H1 (cell line): ENCODE results near the gene MEST. TPM values are rescaled to one million over a fixed set of nuclear protein-coding genes. Genes with fewer than 3 reads are reported as not detected.

ENCODE experiments used
- CTCF ChIA-PET: fragments of 300-600 bp; sonication (Branson Sonifier 250); formaldehyde crosslinking; loops from one replicate; lab custom pipeline; 2021; ENCODE audit not compliant: partially characterized antibody; lab: Charles Lee
- POLR2A ChIA-PET: fragments of 300-600 bp; sonication (Branson Sonifier 250); formaldehyde crosslinking; loops from one replicate; lab custom pipeline; 2021; ENCODE audit warnings: inconsistent platforms; ENCODE audit not compliant: partially characterized antibody; lab: Charles Lee
- DNase-seq, 2 experiments: peaks; one replicate each; pipeline versions ENCODE4 v3.0.0 to v3.0.0-alpha.2; 2010 to 2022; ENCODE audit warnings: low spot score in 2 of 2, low read depth in 1 of 2, mixed read lengths in 1 of 2
- FAIRE-seq: peaks from 2 replicates; lab custom pipeline; 2011; peaks lifted over from hg19 to GRCh38; lab: Jason Lieb, UNC
- H2AFZ ChIP-seq: 2 replicates; pipeline ENCODE4 v1.8.1; 2012; ENCODE audit warnings: low read length, inconsistent platforms
- H2AK5ac ChIP-seq: 2 replicates; pipeline ENCODE4 v1.6.1; 2013; ENCODE audit warnings: low read depth, low read length
- H2BK120ac ChIP-seq: replicated peaks from 2 replicates; pipeline ENCODE3; 2013; ENCODE audit warnings: low read depth, low read length, inconsistent platforms
- H2BK12ac ChIP-seq: 2 replicates; pipeline ENCODE4 v1.6.1; 2013; ENCODE audit warnings: low read depth, low read length
- H2BK15ac ChIP-seq: 2 replicates; pipeline ENCODE4 v1.6.1; 2013; ENCODE audit warnings: low read length
- H2BK20ac ChIP-seq: 2 replicates; pipeline ENCODE4 v1.6.1; 2013; ENCODE audit warnings: low read length
- H2BK5ac ChIP-seq: 2 replicates; pipeline ENCODE4 v1.6.1; 2013; ENCODE audit warnings: low read depth, low read length
- H3K14ac ChIP-seq: 2 replicates; pipeline ENCODE4 v1.6.1; 2013; ENCODE audit warnings: inconsistent platforms; ENCODE audit not compliant: insufficient read length
- H3K18ac ChIP-seq: 2 replicates; pipeline ENCODE4 v1.6.1; 2013; ENCODE audit warnings: low read length; ENCODE audit errors: extremely low read depth
- H3K23ac ChIP-seq: 2 replicates; pipeline ENCODE4 v1.6.1; 2013; ENCODE audit warnings: inconsistent platforms; ENCODE audit not compliant: insufficient read length
- H3K23me2 ChIP-seq: 2 replicates; pipeline ENCODE4 v1.6.1; 2013; ENCODE audit warnings: low read depth, low read length
- H3K27ac ChIP-seq: 2 replicates; pipeline ENCODE4 v1.6.1; 2011; ENCODE audit warnings: low read depth, low read length, inconsistent platforms
- H3K27me3 ChIP-seq, 4 experiments: replicated peaks in 1 of 4; 1 replicate in 1 of 4; 2 replicates in 3 of 4; pipeline versions ENCODE4 v1.6.1 to v1.8.1; 2011 to 2013; ENCODE audit warnings: low read length in 3 of 4, mild to moderate bottlenecking in 3 of 4, inconsistent platforms in 2 of 4, mixed read lengths in 2 of 4, moderate library complexity in 1 of 4; ENCODE audit not compliant: control insufficient read depth in 3 of 4, insufficient read depth in 3 of 4; ENCODE audit errors: extremely low read depth in 1 of 4
- H3K36me3 ChIP-seq, 4 experiments: 2 replicates each; pipeline versions ENCODE4 v1.6.1 to v1.8.1; 2011 to 2013; ENCODE audit warnings: mild to moderate bottlenecking in 4 of 4, low read length in 3 of 4, moderate library complexity in 2 of 4, control low read depth in 1 of 4, inconsistent platforms in 1 of 4; ENCODE audit not compliant: insufficient read depth in 4 of 4, control insufficient read depth in 2 of 4
- H3K4ac ChIP-seq: replicated peaks from 2 replicates; pipeline ENCODE3; 2013; ENCODE audit warnings: low read length, low read depth, mixed read lengths, inconsistent platforms; ENCODE audit not compliant: insufficient read length
- H3K4me1 ChIP-seq, 4 experiments: replicated peaks in 1 of 4; 1 replicate in 1 of 4; 2 replicates in 3 of 4; pipeline versions ENCODE4 v1.6.1 to v1.8.1; 2011 to 2013; ENCODE audit warnings: low read length in 3 of 4, inconsistent platforms in 2 of 4, mixed read lengths in 1 of 4; ENCODE audit not compliant: insufficient read depth in 4 of 4, control insufficient read depth in 3 of 4
- H3K4me2 ChIP-seq, 2 experiments: 2 replicates each; pipeline versions ENCODE4 v1.6.1 to v1.8.1; 2011 to 2013; ENCODE audit warnings: low read depth in 2 of 2, low read length in 2 of 2, control low read depth in 1 of 2, inconsistent platforms in 1 of 2, mild to moderate bottlenecking in 1 of 2; ENCODE audit not compliant: insufficient read depth in 1 of 2
- H3K4me3 ChIP-seq, 4 experiments: fragments of 200-600, 300-600 bp in 1 of 4; sonication (generic), shearing (Covaris generic), sonication (Bioruptor Twin) in 1 of 4; 2 replicates each; pipeline versions ENCODE4 v1.5.1 to v1.8.1; 2011 to 2016; ENCODE audit warnings: low read length in 4 of 4, low read depth in 3 of 4, control low read depth in 2 of 4, inconsistent platforms in 2 of 4, mild to moderate bottlenecking in 2 of 4, mixed read lengths in 1 of 4, moderate library complexity in 1 of 4; ENCODE audit not compliant: insufficient read depth in 2 of 4; ENCODE audit errors: extremely low read depth in 1 of 4
- H3K56ac ChIP-seq: replicated peaks from 2 replicates; pipeline ENCODE3; 2013; ENCODE audit warnings: low read depth, mild to moderate bottlenecking, mixed read lengths, low read length, inconsistent platforms; ENCODE audit not compliant: insufficient read length
- H3K79me1 ChIP-seq: 2 replicates; pipeline ENCODE4 v1.6.1; 2013; ENCODE audit warnings: low read depth, low read length, control low read depth
- H3K79me2 ChIP-seq, 2 experiments: 2 replicates each; pipeline versions ENCODE4 v1.6.1 to v1.8.1; 2012 to 2013; ENCODE audit warnings: low read length in 2 of 2, mild to moderate bottlenecking in 2 of 2, inconsistent platforms in 1 of 2; ENCODE audit not compliant: insufficient read depth in 2 of 2, control insufficient read depth in 1 of 2
- H3K9ac ChIP-seq, 4 experiments: replicated peaks in 1 of 4; 1 replicate in 1 of 4; 2 replicates in 3 of 4; pipeline versions ENCODE4 v1.6.1 to v1.8.1; 2011 to 2013; ENCODE audit warnings: low read depth in 3 of 4, low read length in 3 of 4, control low read depth in 2 of 4, mild to moderate bottlenecking in 2 of 4, moderate library complexity in 2 of 4, inconsistent platforms in 1 of 4; ENCODE audit errors: extremely low read depth in 1 of 4
- H3K9me3 ChIP-seq, 2 experiments: 2 replicates each; pipeline versions ENCODE4 v1.6.1 to v1.8.1; 2012 to 2013; ENCODE audit warnings: mild to moderate bottlenecking in 2 of 2, moderate library complexity in 2 of 2, control low read depth in 1 of 2, inconsistent platforms in 1 of 2, low read depth in 1 of 2, low read length in 1 of 2, mixed read lengths in 1 of 2; ENCODE audit not compliant: insufficient read depth in 2 of 2
- H4K20me1 ChIP-seq, 2 experiments: replicated peaks in 1 of 2; 2 replicates each; pipeline versions ENCODE3 to v1.8.1; 2011 to 2013; ENCODE audit warnings: inconsistent platforms in 2 of 2, low read length in 2 of 2, mild to moderate bottlenecking in 1 of 2; ENCODE audit not compliant: insufficient read depth in 2 of 2, control insufficient read depth in 1 of 2
- H4K5ac ChIP-seq: 2 replicates; pipeline ENCODE4 v1.6.1; 2013; ENCODE audit warnings: low read length, low read depth, mixed read lengths, inconsistent platforms; ENCODE audit not compliant: insufficient read length
- H4K8ac ChIP-seq: 2 replicates; pipeline ENCODE4 v1.8.0; 2013; ENCODE audit warnings: mild to moderate bottlenecking, moderate library complexity, low read length, inconsistent platforms; ENCODE audit not compliant: insufficient read depth; ENCODE audit errors: extremely low read depth
- H4K91ac ChIP-seq: replicated peaks from 2 replicates; pipeline ENCODE3; 2013; ENCODE audit warnings: low read length, mixed read lengths, inconsistent platforms; ENCODE audit not compliant: insufficient read length
- ASH2L ChIP-seq: fragments of 200-600, 300-600 bp; sonication (generic); IDR thresholded peaks from one replicate; pipeline ENCODE4 v1.7.1; 2017; ENCODE audit warnings: low read length
- CHD1 ChIP-seq: IDR thresholded peaks from 2 replicates; pipeline ENCODE4 v1.6.1; 2012; ENCODE audit warnings: low read depth, low read length, improper control_type of control experiment
- EZH2 ChIP-seq: fragments of 200-600 bp; sonication (generic); IDR thresholded peaks from 2 replicates; pipeline ENCODE4 v1.7.1; 2012; ENCODE audit warnings: low read depth, mild to moderate bottlenecking, moderate library complexity, low read length, inconsistent platforms; ENCODE audit not compliant: severe bottlenecking
- NANOG ChIP-seq: IDR thresholded peaks from 2 replicates; pipeline ENCODE4 v1.6.1; 2011; ENCODE audit warnings: low read length, low read depth, mild to moderate bottlenecking, inconsistent platforms; ENCODE audit not compliant: insufficient read depth, poor library complexity, severe bottlenecking
- NRF1 ChIP-seq: IDR thresholded peaks from 2 replicates; pipeline ENCODE4 v1.6.1; 2011; ENCODE audit warnings: mild to moderate bottlenecking, low read depth, low read length, improper control_type of control experiment
- RBBP5 ChIP-seq: IDR thresholded peaks from 2 replicates; pipeline ENCODE4 v1.7.1; 2012; ENCODE audit warnings: low read depth, mild to moderate bottlenecking, inconsistent platforms, low read length, moderate library complexity, borderline replicate concordance
- RNF2 ChIP-seq: fragments of 200-900, 300-1000 bp; sonication (generic); IDR thresholded peaks from 2 replicates; pipeline ENCODE4 v1.7.1; 2016; ENCODE audit warnings: borderline replicate concordance, low read depth, mild to moderate bottlenecking, antibody characterized with exemption, low read length; ENCODE audit not compliant: poor library complexity, severe bottlenecking; ENCODE audit errors: missing control alignments
- RXRA ChIP-seq: IDR thresholded peaks from 2 replicates; pipeline ENCODE4 v1.6.1; 2011; ENCODE audit warnings: low read depth, mild to moderate bottlenecking, low read length, moderate library complexity; ENCODE audit not compliant: insufficient read depth
- TAF1 ChIP-seq: IDR thresholded peaks from 2 replicates; pipeline ENCODE4 v1.6.1; 2011; ENCODE audit warnings: mild to moderate bottlenecking, low read depth, low read length
- TAF7 ChIP-seq: optimal IDR thresholded peaks from 2 replicates; pipeline ENCODE3; 2011; ENCODE audit warnings: low read depth, mild to moderate bottlenecking, inconsistent platforms, low read length, moderate library complexity, borderline replicate concordance
- WGBS, 2 experiments: shearing (Covaris generic) in 1 of 2; methylation state at CpG; one replicate each; pipeline versions ENCODE4 v1.1.6 to v1.1.7; 2013 to 2015; ENCODE audit warnings: low lambda C conversion rate in 2 of 2, mixed read lengths in 2 of 2, inconsistent platforms in 1 of 2, low coverage in 1 of 2, missing lambda C conversion rate in 1 of 2; ENCODE audit not compliant: insufficient replicate concordance in 2 of 2, insufficient coverage in 1 of 2, insufficient read length in 1 of 2; ENCODE audit errors: extremely low coverage in 1 of 2, missing lambda C conversion rate in 1 of 2; 5-methylcytosine and 5-hydroxymethylcytosine counted together
- polyA plus RNA-seq, 7 experiments: library from polyadenylated mRNA; depleted of rRNA in 3 of 7; stranded (reverse) in 5 of 7; unstranded in 2 of 7; fragments of >200 nt in 5 of 7; fragments of 200-250 nt in 2 of 7; gene quantifications; 1 replicate in 5 of 7; 2 replicates in 1 of 7; 4 replicates in 1 of 7; pipeline versions ENCODE4 v1.2.1 to v1.2.3, GENCODE V29; 2011 to 2013; ENCODE audit warnings: missing spikeins in 2 of 7, mixed read lengths in 2 of 7
- total RNA-seq: library from RNA; stranded (reverse); fragmentation: NEBNext Ultra II Directional; extraction: Animal tissue kit (Norgen Biotek cat#: 25700); gene quantifications from 2 replicates; pipeline ENCODE4 v1.2.1, GENCODE V29; 2021
- TF ChIP-seq, protein P1 (sequence below): IDR thresholded peaks from 2 replicates; pipeline ENCODE4 v1.6.1; 2012; ENCODE audit warnings: inconsistent platforms

Gene MEST
- total and polyA plus RNA-seq, 2 of the 8 experiments (the other 6 are each of a cell fraction or from before 2014, with no cell fraction given), result 176 to 269 TPM

DNA sequence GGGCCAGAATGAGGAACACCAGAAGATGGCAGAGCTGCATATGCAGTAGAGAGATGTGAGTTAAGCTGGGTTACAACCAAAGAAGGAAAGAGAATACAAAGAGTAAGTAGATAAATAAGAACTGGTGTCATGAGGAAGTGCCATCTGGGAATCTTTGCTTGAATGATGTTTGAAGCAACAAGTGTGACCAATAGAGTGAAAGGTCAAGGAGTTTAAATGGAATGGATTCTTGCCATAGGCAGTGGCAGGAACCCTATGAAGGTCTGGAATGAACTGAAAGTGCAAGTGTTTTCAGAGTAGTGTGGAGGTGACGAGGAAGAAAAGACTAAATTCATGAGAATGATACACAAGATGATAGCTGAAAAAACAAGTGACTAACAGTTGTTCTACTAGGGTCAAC, 21.6 kb downstream of the MEST start:
- no peak overlapping the region for H3K4ac ChIP-seq
- no peak overlapping the region for H3K4me3 ChIP-seq
- no peak overlapping the region for H2BK20ac ChIP-seq
- peaks cover 2 to 8% (median 5%) of the 10 kb centered on the region in 4 experiments; a peak in 6 of 8 replicates for H3K36me3 ChIP-seq
- H3K18ac ChIP-seq, result no peak overlapping the region
- H3K4me2 ChIP-seq, result no peak overlapping the region
- no peaks in the 10 kb centered on the region; the same call in 1 of the 2 replicates for H3K23me2 ChIP-seq
- no peak overlapping the region for H3K27ac ChIP-seq
- H3K79me2 ChIP-seq, result no peaks in the 10 kb centered on the region
- H3K9me3 ChIP-seq, result no peaks in the 10 kb centered on the region
- WGBS, 2 experiments, result 90% methylated on average over 1 of the region's 1 CpG; no CpG with 5 or more reads in 1 of the 2 experiments
- H4K91ac ChIP-seq, result no peak overlapping the region
- ChIA-PET POLR2A (no interaction called here), CTCF (interaction anchor here (1.0 kb wide), 1 partner anchor 245 kb away, joined by 3 read pairs; no protein-coding TSS in a partner anchor)
- H4K8ac ChIP-seq, result no peak overlapping the region
- no peak overlapping the region for H2AFZ ChIP-seq
- TF ChIP-seq EZH2 (no peak), NANOG (no peak), RXRA (no peak), NRF1 (no peak), ASH2L (no peak), RNF2 (no peak), TAF7 (no peak), CHD1 (no peak), RBBP5 (no peak), TAF1 (no peak)
- TF ChIP-seq, protein P1, sequence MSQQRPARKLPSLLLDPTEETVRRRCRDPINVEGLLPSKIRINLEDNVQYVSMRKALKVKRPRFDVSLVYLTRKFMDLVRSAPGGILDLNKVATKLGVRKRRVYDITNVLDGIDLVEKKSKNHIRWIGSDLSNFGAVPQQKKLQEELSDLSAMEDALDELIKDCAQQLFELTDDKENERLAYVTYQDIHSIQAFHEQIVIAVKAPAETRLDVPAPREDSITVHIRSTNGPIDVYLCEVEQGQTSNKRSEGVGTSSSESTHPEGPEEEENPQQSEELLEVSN, result no peak
- H2AK5ac ChIP-seq, result no peak overlapping the region
- FAIRE-seq (no peak), DNase-seq (no peak)
- no peak overlapping the region for H2BK120ac ChIP-seq
- H3K9ac ChIP-seq, result no peak overlapping the region
- H4K5ac ChIP-seq, result no peak overlapping the region
- no peaks in the 10 kb centered on the region for H3K4me1 ChIP-seq
- H2BK5ac ChIP-seq, result no peak overlapping the region
- H3K14ac ChIP-seq, result no peak overlapping the region
- no peak overlapping the region for H2BK12ac ChIP-seq
- H3K27me3 ChIP-seq, result no peaks in the 10 kb centered on the region
- no peaks in the 10 kb centered on the region for H3K79me1 ChIP-seq
- H3K56ac ChIP-seq, result no peak overlapping the region
- H4K20me1 ChIP-seq, result peaks cover 3 to 4% of the 10 kb centered on the region in 2 experiments
- H2BK15ac ChIP-seq, result no peak overlapping the region
- H3K23ac ChIP-seq, result no peak overlapping the region
